Measurements from ENCODE around the gene REXO1. TPM values are rescaled to one million over a fixed set of nuclear protein-coding genes. Genes with fewer than 3 reads are reported as not detected.

Gene REXO1
- total and polyA plus RNA-seq, 9 of the 15 experiments (the other 6 are each of a cell fraction or from before 2014, with no cell fraction given) = 0.04 to 63.3 (median 15.8) TPM

DNA sequence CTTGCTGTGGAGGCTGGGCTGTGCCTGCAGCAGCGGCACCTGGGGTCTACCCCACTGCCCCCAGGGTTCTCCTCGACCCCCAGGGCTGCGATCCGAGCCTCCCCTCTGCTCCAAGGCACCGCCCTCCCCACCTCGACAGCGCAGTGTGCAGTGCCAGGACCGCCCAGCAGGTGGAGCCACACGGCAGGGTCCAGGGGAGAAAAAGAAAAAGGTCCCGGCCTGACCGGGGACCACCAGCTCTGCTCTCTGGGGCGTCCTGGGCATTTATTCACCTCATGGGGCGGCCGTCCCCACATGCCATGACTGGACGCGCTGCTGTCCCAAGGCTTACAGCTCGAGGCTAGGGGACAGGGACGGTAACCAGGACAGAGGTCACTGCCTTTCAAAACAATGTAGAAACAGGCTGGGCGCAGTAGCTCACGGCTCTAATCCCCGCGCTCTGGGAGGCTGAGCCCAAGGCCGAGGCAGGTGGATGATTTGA is 10.6 kb downstream of the REXO1 start (continued):
- TF ChIP-seq ZNF592 (IDR thresholded peaks at IDR 0.05) (peak; percentile 40; the same call in 1 of the 2 replicates), RBFOX2 (IDR thresholded peaks at IDR 0.05; ENCODE audit: low read depth, low read length) (peak; percentile 43; the same call in 1 of the 2 replicates), SMARCA4 (IDR thresholded peaks at IDR 0.05) (0 out of 2 replicates have a peak, but pooled peaks have one; percentile 23), BCL6 (CRISPR knock-in tag; IDR thresholded peaks at IDR 0.05) (no peak), LCOR (CRISPR knock-in tag; IDR thresholded peaks at IDR 0.05) (no peak), HSF4 (CRISPR knock-in tag; IDR thresholded peaks at IDR 0.05; ENCODE audit: borderline replicate concordance) (no peak), ZFX (CRISPR knock-in tag; IDR thresholded peaks at IDR 0.05) (peak; percentile 54), FOXK1 (CRISPR knock-in tag; IDR thresholded peaks at IDR 0.05; ENCODE audit: borderline replicate concordance) (0 out of 2 replicates have a peak, but pooled peaks have one; percentile 27), ILK (tag; IDR thresholded peaks at IDR 0.05; ENCODE audit: borderline replicate concordance, low read depth) (no peak), ATF4 (CRISPR knock-in tag; IDR thresholded peaks at IDR 0.05) (no peak)
- TF ChIP-seq, protein P1, sequence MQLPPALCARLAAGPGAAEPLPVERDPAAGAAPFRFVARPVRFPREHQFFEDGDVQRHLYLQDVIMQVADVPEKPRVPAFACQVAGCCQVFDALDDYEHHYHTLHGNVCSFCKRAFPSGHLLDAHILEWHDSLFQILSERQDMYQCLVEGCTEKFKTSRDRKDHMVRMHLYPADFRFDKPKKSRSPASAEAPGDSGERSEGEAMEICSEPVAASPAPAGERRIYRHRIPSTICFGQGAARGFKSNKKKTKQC (CRISPR knock-in tag; IDR thresholded peaks at IDR 0.05) = peak; percentile 40
- TF ChIP-seq, protein P2, sequence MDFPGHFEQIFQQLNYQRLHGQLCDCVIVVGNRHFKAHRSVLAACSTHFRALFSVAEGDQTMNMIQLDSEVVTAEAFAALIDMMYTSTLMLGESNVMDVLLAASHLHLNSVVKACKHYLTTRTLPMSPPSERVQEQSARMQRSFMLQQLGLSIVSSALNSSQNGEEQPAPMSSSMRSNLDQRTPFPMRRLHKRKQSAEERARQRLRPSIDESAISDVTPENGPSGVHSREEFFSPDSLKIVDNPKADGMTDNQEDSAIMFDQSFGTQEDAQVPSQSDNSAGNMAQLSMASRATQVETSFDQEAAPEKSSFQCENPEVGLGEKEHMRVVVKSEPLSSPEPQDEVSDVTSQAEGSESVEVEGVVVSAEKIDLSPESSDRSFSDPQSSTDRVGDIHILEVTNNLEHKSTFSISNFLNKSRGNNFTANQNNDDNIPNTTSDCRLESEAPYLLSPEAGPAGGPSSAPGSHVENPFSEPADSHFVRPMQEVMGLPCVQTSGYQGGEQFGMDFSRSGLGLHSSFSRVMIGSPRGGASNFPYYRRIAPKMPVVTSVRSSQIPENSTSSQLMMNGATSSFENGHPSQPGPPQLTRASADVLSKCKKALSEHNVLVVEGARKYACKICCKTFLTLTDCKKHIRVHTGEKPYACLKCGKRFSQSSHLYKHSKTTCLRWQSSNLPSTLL (IDR thresholded peaks at IDR 0.05) = no peak
- TF ChIP-seq, protein P3, sequence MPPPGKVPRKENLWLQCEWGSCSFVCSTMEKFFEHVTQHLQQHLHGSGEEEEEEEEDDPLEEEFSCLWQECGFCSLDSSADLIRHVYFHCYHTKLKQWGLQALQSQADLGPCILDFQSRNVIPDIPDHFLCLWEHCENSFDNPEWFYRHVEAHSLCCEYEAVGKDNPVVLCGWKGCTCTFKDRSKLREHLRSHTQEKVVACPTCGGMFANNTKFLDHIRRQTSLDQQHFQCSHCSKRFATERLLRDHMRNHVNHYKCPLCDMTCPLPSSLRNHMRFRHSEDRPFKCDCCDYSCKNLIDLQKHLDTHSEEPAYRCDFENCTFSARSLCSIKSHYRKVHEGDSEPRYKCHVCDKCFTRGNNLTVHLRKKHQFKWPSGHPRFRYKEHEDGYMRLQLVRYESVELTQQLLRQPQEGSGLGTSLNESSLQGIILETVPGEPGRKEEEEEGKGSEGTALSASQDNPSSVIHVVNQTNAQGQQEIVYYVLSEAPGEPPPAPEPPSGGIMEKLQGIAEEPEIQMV (tag; conservative IDR thresholded peaks at IDR 0.05; ENCODE audit: low read depth) = no peak
- TF ChIP-seq, protein P4, sequence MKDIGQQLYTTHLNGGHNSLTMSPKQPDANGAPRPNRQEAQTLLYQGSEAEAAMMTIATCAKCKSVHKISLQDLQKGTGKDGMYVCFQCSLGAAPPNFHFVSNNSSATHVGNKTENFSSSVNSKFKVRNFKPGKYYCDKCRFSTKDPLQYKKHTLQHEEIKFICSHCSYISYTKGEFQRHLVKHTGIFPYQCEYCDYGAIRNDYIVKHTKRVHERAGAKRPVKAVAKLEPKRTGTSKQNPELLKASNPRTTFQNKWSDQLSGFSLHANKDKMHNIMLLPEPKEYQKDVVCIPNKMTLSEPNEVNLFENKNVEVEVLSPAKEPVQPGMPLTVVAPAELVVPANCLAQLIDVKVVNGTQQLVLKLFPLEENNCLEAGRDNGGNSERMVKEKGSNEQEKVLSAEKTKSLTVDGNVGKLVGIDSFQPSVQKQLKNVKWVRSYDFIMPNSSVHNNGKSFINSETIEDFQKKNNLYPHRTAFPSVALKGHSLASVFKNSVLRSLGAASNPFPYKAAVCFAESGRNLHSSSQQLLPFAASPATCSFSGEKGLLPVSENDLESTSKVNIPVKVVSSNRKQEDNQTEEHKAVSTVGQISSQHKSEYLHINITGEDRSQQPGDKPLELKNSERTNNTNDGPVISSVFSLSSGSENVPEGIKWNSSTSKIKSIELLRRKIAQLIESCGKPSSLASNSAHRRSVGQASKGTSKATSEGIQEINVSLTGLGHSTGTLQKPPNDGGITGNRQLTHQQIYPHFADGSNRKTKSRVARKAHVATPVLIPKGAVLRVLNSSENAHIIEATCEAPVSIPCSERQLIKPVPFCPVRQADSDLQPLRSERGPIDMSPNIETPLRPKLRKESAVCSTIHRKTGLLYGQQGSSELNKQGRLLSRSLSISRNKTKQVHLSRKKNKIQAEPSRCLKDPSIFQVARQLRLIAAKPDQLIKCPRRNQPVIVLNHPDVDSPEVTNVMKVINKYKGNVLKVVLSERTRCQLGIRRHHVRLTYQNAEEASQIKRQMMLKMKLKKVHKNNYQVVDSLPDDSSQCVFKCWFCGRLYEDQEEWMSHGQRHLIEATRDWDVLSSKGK (CRISPR knock-in tag; IDR thresholded peaks at IDR 0.05) = no peak

All from K562 (cell line).